Loucy (cell line): Measurements from ENCODE around the gene FAM25G.

Experiments
- CTCF ChIP-seq: fragments of 200-600 bp; sonication (generic); conservative IDR thresholded peaks from 2 replicates; pipeline ENCODE4 v1.5.1; 2014; ENCODE audit warnings: mild to moderate bottlenecking, antibody characterized with exemption, low read length
- EZH2phosphoT487 ChIP-seq: fragments of 200-600 bp; IDR thresholded peaks from 2 replicates; pipeline ENCODE4 v1.6.1; 2018; ENCODE audit warnings: antibody characterized with exemption, mild to moderate bottlenecking, moderate library complexity, borderline replicate concordance

GRCh38 chr10:47442351-47442750 lies 49.1 kb downstream of the FAM25G start:
- no peak for TF ChIP-seq CTCF
- no peak for TF ChIP-seq EZH2phosphoT487
